BJ (cell line): Measurements from ENCODE around the gene GABPB2. TPM values are rescaled to one million over a fixed set of nuclear protein-coding genes. Genes with fewer than 3 reads are reported as not detected.

Experiments used
- CTCF ChIA-PET: fragments of 350-600 bp; formaldehyde crosslinking; extraction: SDS; loops from one replicate; lab custom pipeline; 2021; ENCODE audit warnings: antibody characterized with exemption, inconsistent platforms; lab: Yijun Ruan, JAX
- POLR2A ChIA-PET: fragments of 300-600 bp; sonication (Branson Sonifier 250); formaldehyde crosslinking; extraction: SDS; loops from one replicate; lab custom pipeline; 2021; ENCODE audit warnings: antibody characterized with exemption; lab: Charles Lee
- DNase-seq: peaks from one replicate; pipeline ENCODE4 v3.0.0-alpha.2; 2011; ENCODE audit warnings: low read depth
- H3K27me3 ChIP-seq: 2 replicates; pipeline ENCODE4 v1.6.0; 2011; ENCODE audit warnings: low read length; ENCODE audit not compliant: control insufficient read depth, insufficient read depth
- H3K36me3 ChIP-seq: 2 replicates; pipeline ENCODE4 v1.5.1; 2011; ENCODE audit warnings: low read length; ENCODE audit not compliant: control insufficient read depth, insufficient read depth
- H3K4me3 ChIP-seq: 2 replicates; pipeline ENCODE4 v1.5.1; 2011; ENCODE audit warnings: low read depth, mild to moderate bottlenecking, control low read depth, low read length
- polyA plus RNA-seq: library from polyadenylated mRNA; depleted of rRNA; stranded (reverse); fragments of >200 nt; gene quantifications from 2 replicates; pipeline ENCODE4 v1.2.3, GENCODE V29; 2011
- TF ChIP-seq, protein P1 (sequence below): IDR thresholded peaks from 2 replicates; pipeline ENCODE4 v1.5.1; 2011; ENCODE audit warnings: low read depth, mild to moderate bottlenecking, control low read depth, inconsistent platforms, low read length, moderate library complexity; ENCODE audit not compliant: insufficient read depth

Gene GABPB2
- polyA plus RNA-seq, 1 experiment: 16.7 TPM

DNA sequence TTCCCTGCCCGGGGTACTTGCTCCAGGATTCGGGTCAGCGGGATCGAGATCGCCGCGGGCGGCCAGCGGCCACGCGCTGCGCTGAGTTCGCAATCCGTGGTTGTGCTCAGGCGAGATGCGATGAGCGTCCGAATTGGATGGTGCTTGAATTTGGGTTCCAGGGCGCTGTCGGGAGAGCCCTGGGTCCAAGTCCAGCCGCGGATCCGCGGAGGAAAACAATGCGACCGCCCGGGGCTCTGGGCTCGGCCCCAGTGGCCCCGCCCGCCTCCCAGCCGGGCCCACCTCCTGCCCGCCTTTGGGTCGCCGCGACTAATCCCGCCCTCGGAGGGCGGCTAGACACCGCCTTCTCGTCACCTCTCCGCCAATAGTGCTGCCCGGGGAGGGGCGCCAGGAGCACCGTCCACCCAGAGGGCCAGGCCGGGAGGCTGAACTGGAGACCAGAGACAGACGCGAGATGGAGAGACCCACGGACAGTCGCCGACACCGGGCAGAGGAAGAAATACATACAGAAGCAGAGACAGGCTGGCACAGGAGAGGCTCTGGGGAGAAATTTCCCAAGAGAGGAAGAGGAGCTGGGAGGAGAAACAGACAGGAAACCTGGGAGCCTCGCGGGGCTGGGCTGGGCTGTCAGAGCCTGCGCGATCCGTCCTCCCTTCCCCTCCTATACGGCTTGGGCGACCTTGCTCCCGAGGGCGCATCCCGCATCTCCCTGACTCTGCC is 76.0 kb downstream of the GABPB2 start, which contains the start of gene SEMA6C:
Gene SEMA6C (minus strand): TSS at position 220 of the 720 bp plus-strand sequence. CDS start 4,010 bp downstream, outside the sequence.
- peak; percentile 59 for DNase-seq
- TF ChIP-seq, protein P1, sequence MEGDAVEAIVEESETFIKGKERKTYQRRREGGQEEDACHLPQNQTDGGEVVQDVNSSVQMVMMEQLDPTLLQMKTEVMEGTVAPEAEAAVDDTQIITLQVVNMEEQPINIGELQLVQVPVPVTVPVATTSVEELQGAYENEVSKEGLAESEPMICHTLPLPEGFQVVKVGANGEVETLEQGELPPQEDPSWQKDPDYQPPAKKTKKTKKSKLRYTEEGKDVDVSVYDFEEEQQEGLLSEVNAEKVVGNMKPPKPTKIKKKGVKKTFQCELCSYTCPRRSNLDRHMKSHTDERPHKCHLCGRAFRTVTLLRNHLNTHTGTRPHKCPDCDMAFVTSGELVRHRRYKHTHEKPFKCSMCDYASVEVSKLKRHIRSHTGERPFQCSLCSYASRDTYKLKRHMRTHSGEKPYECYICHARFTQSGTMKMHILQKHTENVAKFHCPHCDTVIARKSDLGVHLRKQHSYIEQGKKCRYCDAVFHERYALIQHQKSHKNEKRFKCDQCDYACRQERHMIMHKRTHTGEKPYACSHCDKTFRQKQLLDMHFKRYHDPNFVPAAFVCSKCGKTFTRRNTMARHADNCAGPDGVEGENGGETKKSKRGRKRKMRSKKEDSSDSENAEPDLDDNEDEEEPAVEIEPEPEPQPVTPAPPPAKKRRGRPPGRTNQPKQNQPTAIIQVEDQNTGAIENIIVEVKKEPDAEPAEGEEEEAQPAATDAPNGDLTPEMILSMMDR: no peak
- H3K27me3 ChIP-seq: no peaks in the 10 kb centered on the region
- peak within 1 kb of the TSS; percentile 82 for H3K4me3 ChIP-seq
- CTCF ChIA-PET: interaction anchor here (0.6 to 0.9 kb wide), 2 partner anchors 15 to 32 kb away, joined by 3 read pairs; no protein-coding TSS in a partner anchor
- POLR2A ChIA-PET: no interaction called here
- no peaks in the 10 kb centered on the region for H3K36me3 ChIP-seq

DNA sequence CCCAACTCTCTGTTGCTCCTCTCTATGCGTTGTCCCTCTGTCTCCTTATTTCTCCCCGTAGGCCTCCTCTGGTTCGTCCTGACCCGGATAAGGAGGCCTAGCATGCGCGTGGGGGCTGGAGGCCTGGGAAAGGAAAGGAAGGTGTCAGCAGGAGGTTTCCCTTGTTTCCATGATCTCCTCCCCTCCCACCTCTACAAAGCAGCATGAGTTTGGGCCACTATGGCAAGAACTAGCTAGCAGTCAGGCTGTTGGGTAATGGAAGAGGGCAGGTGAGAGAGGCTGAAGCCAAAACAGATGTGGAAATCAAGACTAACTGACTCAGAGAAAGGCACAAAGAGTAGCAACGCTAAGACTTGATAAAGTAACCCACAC is 76.6 kb downstream of the GABPB2 start:
- POLR2A ChIA-PET: no interaction called here
- Histone ChIP-seq H3K4me3 (peak overlapping the region; percentile 82), H3K27me3 (no peaks in the 10 kb centered on the region), H3K36me3 (no peaks in the 10 kb centered on the region)
- TF ChIP-seq, protein P1: no peak
- CTCF ChIA-PET: interaction anchor here (0.6 to 0.9 kb wide), 2 partner anchors 15 to 32 kb away, joined by 3 read pairs; no protein-coding TSS in a partner anchor
- no peak for DNase-seq

DNA sequence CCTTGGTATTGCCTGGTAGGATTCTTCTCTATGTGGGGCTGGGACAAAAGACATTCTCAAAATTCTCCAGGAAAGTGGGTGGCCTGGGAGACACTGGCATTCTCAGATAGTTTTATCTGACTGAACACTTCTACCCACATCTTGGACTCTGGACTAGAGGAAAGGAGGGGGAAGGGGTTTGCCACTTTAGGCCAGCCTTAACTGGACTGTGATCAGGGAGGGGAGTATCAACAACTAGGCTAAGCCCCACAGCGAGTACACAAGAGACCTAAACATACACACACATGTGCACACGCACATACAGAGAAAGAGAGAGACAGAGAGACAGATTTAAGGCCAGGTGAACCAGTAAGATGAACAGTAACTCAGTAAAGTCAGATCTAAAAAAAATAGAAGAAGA is 77.1 kb downstream of the GABPB2 start:
- CTCF ChIA-PET: no interaction called here
- POLR2A ChIA-PET: no interaction called here
- no peaks in the 10 kb centered on the region for H3K27me3 ChIP-seq
- DNase-seq: no peak
- TF ChIP-seq, protein P1: no peak
- H3K4me3 ChIP-seq: no peak overlapping the region
- no peaks in the 10 kb centered on the region for H3K36me3 ChIP-seq

DNA sequence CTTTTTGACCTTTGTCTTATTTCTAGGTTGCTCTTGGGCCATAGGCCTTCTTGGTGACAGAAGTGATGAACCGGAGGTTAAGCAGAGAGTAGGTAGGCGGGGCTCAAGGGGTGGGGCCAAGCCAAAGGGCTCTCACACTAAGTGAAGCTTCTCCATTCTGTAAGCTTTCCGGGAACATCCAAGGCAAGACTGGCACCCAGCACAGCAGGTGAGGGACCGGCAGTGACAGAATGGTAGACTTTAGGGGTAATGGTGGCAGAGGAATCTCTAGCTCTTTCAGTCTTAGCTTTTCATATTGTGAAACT is 85.9 kb downstream of the GABPB2 start, which contains the start of gene TNFAIP8L2:
Gene TNFAIP8L2 (plus strand): TSS at position 135 of the 305 bp plus-strand sequence. CDS start 2,049 bp downstream, outside the sequence.
- CTCF ChIA-PET: interaction anchor here (0.6 to 10.0 kb wide), 8 partner anchors 11 to 132 kb away, joined by 3 to 124 read pairs (median 4); no protein-coding TSS in a partner anchor
- Histone ChIP-seq H3K27me3 (no peaks in the 10 kb centered on the region), H3K4me3 (no peak within 1 kb of the TSS), H3K36me3 (peaks cover 21% of the 10 kb centered on the region)
- no peak for DNase-seq
- TF ChIP-seq, protein P1: no peak
- POLR2A ChIA-PET: no interaction called here

DNA sequence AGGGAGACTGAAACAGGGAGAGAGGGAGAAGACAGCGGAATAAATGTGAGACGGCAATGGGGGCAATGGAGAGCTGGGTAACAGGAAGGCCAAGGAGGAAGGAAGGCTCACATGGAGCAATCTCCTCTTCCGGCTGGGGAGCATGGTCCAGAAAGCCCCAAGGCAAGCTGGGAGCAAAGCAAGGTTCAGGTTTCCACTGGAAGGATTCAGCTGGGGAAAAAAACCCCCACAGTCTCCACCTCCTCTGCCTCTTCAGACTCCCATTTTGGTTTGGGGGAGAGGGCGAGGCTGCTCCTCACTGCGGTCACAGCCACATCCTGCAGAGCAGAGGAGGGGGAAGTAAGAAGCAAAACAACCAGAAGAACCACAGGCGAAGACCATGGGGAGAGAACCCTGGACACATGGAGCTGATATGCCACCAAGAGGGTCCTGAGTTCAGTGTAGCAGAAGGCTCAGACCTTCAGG is 86.5 kb downstream of the GABPB2 start:
- Histone ChIP-seq H3K27me3 (no peaks in the 10 kb centered on the region), H3K4me3 (no peak overlapping the region), H3K36me3 (peaks cover 25% of the 10 kb centered on the region)
- POLR2A ChIA-PET: no interaction called here
- no peak for DNase-seq
- TF ChIP-seq, protein P1: no peak
- CTCF ChIA-PET: interaction anchor here (0.5 to 10.0 kb wide), 9 partner anchors 12 to 133 kb away, joined by 3 to 124 read pairs (median 4); no protein-coding TSS in a partner anchor
